Loucy (cell line): ENCODE data around the gene RNASET2.

Experiments
- EZH2phosphoT487 ChIP-seq: fragments of 200-600 bp; IDR thresholded peaks from 2 replicates; pipeline ENCODE4 v1.6.1; 2018; ENCODE audit warnings: antibody characterized with exemption, mild to moderate bottlenecking, moderate library complexity, borderline replicate concordance
- TF ChIP-seq, protein P1 (sequence below): fragments of 200-600 bp; sonication (generic); conservative IDR thresholded peaks from 2 replicates; pipeline ENCODE4 v1.5.1; 2014; ENCODE audit warnings: mild to moderate bottlenecking, antibody characterized with exemption, low read length

- TF ChIP-seq, protein P1, sequence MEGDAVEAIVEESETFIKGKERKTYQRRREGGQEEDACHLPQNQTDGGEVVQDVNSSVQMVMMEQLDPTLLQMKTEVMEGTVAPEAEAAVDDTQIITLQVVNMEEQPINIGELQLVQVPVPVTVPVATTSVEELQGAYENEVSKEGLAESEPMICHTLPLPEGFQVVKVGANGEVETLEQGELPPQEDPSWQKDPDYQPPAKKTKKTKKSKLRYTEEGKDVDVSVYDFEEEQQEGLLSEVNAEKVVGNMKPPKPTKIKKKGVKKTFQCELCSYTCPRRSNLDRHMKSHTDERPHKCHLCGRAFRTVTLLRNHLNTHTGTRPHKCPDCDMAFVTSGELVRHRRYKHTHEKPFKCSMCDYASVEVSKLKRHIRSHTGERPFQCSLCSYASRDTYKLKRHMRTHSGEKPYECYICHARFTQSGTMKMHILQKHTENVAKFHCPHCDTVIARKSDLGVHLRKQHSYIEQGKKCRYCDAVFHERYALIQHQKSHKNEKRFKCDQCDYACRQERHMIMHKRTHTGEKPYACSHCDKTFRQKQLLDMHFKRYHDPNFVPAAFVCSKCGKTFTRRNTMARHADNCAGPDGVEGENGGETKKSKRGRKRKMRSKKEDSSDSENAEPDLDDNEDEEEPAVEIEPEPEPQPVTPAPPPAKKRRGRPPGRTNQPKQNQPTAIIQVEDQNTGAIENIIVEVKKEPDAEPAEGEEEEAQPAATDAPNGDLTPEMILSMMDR: no peak
- no peak for TF ChIP-seq EZH2phosphoT487
Observed at GRCh38 chr6:166958926-166959861, 2.8 kb upstream of the RNASET2 start.
